ENCODE measurements around the gene IGFL2.

- no peak for TF ChIP-seq POLR2A (IDR thresholded peaks at IDR 0.05)
- TF ChIP-seq CTCF (IDR thresholded peaks at IDR 0.05): no peak
These were observed 55.1 kb downstream of the IGFL2 start for GRCh38 chr19:46202872-46203860.

Measured in lower leg skin (tissue), 3 donors.